Measurements from ENCODE around the gene TDP1. TPM values are rescaled to one million over a fixed set of nuclear protein-coding genes. Genes with fewer than 3 reads are reported as not detected.

The TDP1 gene
- total RNA-seq, 2 experiments from 2014 or later, result 99.3 TPM

DNA sequence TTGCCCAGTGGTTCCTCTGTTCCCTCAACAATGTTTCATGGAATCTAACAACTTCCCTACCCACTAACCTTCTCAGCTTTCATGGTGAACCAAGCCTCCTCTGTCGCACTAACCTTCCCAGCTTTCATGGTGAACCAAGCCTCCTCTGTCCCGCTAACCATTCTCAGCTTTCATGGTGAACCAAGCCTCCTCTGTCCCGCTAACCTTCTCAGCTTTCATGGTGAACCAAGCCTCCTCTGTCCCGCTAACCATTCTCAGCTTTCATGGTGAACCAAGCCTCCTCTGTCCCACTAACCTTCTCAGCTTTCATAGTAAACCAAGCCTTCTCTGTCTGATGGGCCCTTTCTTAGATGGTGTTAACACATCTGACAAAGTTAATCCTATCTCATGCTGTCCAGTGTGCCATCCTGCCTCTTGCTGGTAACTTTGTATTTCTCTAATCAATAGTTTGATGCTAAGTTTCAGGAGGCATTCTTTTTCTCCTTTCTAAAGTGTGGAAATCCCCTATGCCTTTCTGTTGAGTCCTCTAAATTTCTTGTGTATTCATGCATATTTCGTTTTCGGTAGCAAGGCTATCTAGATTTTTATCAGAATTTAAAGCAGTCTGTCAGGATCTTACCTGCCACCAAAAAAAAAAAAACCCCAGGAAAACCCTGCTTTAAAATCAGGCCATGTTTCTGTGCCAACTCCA lies 79.3 kb downstream of the TDP1 start:
- Mint-ChIP-seq H3K27ac (peak overlapping the region; percentile 64), H3K27me3 (no peaks in the 10 kb centered on the region), H3K36me3 (peaks cover 48% of the 10 kb centered on the region), H3K4me1 (ENCODE audit: low read depth) (peaks cover 16% of the 10 kb centered on the region), H3K9me3 (no peaks in the 10 kb centered on the region), H3K4me3 (no peak overlapping the region)
- CTCF ChIA-PET, result interaction anchor here (0.6 kb wide), 1 partner anchor 75 kb away, joined by 3 read pairs; no protein-coding TSS in a partner anchor
- DNase-seq, result no peak
- POLR2A ChIA-PET, result no interaction called here
- intact Hi-C loops (cut with micrococcal nuclease), result no loop called here

DNA sequence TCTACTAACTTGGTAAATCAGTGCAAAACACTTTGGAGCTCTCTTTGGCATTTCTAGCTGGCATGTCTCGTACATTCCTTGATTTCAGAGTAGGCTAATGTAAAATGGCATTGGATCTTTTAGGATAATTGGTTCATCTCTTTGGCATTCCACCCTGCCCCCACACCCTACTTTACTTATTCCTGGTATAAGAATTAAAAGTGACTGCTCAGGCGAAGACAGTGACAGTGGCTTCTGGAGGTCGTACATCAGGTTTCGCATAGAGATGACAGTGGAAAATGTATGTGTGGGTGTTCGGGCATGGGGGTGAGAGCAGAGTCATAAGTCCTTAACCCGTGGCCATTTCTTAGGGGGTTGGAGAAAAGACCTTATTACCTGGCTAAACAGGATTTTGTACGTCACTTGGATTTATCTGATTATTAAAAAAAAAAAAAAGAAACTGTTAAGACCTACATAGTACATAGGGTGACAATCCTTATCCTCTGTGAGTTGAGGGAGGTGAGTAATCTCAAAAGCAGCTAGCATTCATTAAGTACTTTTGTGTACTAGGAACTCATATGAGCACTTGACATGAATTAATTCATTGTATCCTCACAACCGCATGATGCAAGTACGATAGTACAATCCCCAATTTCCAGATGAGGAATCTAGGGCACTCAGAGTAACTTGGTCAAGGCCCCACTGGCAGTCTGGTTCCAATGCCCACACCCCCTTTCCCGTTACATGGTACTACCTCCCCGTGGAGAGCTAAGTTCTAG lies 83.7 kb downstream of the TDP1 start:
- DNase-seq, result no peak
- no peak overlapping the region for H3K4me3 Mint-ChIP-seq
- CTCF ChIA-PET, result no interaction called here
- peaks cover 60% of the 10 kb centered on the region for H3K36me3 Mint-ChIP-seq
- H3K4me1 Mint-ChIP-seq (ENCODE audit: low read depth), result peaks cover 18% of the 10 kb centered on the region
- H3K27me3 Mint-ChIP-seq, result no peaks in the 10 kb centered on the region
- intact Hi-C loops (cut with micrococcal nuclease), result no loop called here
- H3K27ac Mint-ChIP-seq, result no peak overlapping the region
- POLR2A ChIA-PET, result no interaction called here
- H3K9me3 Mint-ChIP-seq, result no peaks in the 10 kb centered on the region

DNA sequence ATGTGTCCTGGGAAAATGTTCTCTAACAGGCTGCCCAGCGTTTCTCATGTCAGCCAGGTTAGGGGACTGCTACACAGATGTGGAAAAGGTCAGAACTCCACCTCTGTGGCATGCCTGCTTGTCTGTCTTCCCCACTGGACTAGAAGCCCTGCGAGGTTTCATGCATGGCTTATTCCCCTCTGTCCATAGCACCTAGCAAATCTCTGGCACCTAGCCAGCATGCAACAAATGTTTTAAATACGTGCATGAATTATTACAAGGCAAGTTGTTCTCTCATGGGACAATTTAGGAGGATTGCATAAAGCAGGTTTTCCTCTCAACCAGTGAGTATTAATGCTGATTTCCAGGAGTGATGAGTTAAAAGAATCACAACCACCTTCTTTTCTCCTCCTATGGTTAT lies 84.7 kb downstream of the TDP1 start:
- no peak for DNase-seq
- H3K27me3 Mint-ChIP-seq, result no peaks in the 10 kb centered on the region
- H3K4me3 Mint-ChIP-seq, result no peak overlapping the region
- H3K27ac Mint-ChIP-seq, result no peak overlapping the region
- peaks cover 10% of the 10 kb centered on the region for H3K4me1 Mint-ChIP-seq (ENCODE audit: low read depth)
- H3K36me3 Mint-ChIP-seq, result peaks cover 60% of the 10 kb centered on the region
- intact Hi-C loops (cut with micrococcal nuclease), result no loop called here
- POLR2A ChIA-PET, result no interaction called here
- CTCF ChIA-PET, result no interaction called here
- no peaks in the 10 kb centered on the region for H3K9me3 Mint-ChIP-seq

DNA sequence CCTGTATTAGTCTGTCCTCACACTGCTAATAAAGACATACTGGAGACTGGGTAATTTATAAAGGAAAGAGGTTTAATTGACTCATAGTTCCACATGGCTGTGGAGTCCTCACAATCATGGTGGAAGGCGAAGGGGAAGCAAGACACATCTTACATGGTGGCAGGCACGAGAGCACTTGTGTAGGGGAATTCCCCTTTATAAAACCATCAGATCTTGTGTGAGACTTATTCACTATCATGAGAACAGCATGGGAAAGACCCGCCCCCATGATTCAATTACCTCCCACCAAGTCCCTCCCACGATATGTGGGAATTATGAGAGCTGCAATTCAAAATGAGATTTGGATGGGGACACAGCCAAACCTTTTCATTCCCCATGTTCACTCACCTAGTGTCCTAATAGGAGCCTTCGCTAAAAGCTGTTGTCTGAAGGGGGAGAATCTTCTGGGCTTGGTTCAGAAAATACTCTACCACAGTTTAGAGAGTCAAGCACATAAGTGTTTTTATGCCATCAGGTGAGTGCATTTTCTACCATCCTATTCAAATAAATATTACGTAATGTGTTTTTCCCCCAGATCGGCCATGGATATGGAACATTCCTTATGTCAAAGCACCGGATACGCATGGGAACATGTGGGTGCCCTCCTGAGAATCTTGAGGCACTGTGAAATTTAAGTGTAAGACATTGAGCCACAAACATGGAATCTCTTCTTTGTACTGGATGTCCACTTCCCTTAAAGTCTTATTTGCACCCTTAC lies 86.9 kb downstream of the TDP1 start:
- no peak overlapping the region for H3K27ac Mint-ChIP-seq
- no peaks in the 10 kb centered on the region for H3K27me3 Mint-ChIP-seq
- intact Hi-C loops (cut with micrococcal nuclease), result no loop called here
- DNase-seq, result no peak
- H3K4me1 Mint-ChIP-seq (ENCODE audit: low read depth), result peaks cover 9% of the 10 kb centered on the region
- CTCF ChIA-PET, result no interaction called here
- H3K36me3 Mint-ChIP-seq, result peaks cover 60% of the 10 kb centered on the region
- no peak overlapping the region for H3K4me3 Mint-ChIP-seq
- POLR2A ChIA-PET, result no interaction called here
- H3K9me3 Mint-ChIP-seq, result no peaks in the 10 kb centered on the region

DNA sequence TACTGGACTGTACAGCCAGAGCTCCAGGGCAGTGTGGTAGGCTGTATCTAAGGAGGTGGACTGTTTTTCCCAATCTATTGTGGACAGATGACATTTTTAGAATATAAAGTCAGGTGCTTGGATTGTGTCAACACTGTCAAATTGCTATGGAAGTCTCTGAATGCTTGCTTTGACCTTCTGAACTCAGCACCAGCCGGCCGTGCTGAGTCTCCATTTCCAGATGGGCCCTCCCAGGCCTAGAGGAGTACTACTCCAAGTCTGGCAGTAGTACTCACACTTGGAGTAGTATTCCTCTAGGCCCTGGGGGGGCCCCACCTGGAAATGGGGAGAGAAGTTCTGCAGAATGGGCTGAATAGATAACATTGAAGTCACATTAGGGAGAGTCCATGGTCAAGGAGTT lies 89.9 kb downstream of the TDP1 start:
- Mint-ChIP-seq H3K9me3 (no peaks in the 10 kb centered on the region), H3K4me1 (ENCODE audit: low read depth) (peaks cover 6% of the 10 kb centered on the region), H3K27me3 (no peaks in the 10 kb centered on the region), H3K27ac (no peak overlapping the region), H3K4me3 (no peak overlapping the region), H3K36me3 (peaks cover 49% of the 10 kb centered on the region)
- intact Hi-C loops (cut with micrococcal nuclease), result no loop called here
- POLR2A ChIA-PET, result no interaction called here
- DNase-seq, result no peak
- CTCF ChIA-PET, result no interaction called here

DNA sequence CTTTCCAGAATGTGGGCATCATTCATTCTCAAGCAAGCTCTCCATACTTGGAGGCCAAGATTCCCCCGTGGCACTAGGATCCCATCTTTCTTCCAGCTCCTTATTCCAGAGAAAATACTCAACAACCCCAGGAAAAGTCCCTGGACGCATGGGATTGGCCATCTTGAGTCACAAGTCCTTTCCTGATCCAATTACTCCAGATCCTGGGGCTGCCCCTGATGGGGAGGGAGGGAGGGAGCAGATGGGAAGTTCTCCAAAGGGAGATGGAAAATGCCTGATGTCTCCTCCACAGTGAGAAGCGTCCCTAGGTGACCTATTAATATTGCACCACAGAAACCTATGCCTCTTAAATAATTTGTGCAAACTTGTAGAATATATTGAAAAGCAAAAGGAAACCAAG lies 93.7 kb downstream of the TDP1 start:
- CTCF ChIA-PET, result no interaction called here
- intact Hi-C loops (cut with micrococcal nuclease), result no loop called here
- no peaks in the 10 kb centered on the region for H3K9me3 Mint-ChIP-seq
- no peak overlapping the region for H3K4me3 Mint-ChIP-seq
- POLR2A ChIA-PET, result no interaction called here
- no peak overlapping the region for H3K27ac Mint-ChIP-seq
- peaks cover 18% of the 10 kb centered on the region for H3K36me3 Mint-ChIP-seq
- no peak for DNase-seq
- no peaks in the 10 kb centered on the region for H3K4me1 Mint-ChIP-seq (ENCODE audit: low read depth)
- H3K27me3 Mint-ChIP-seq, result peaks cover 21% of the 10 kb centered on the region

DNA sequence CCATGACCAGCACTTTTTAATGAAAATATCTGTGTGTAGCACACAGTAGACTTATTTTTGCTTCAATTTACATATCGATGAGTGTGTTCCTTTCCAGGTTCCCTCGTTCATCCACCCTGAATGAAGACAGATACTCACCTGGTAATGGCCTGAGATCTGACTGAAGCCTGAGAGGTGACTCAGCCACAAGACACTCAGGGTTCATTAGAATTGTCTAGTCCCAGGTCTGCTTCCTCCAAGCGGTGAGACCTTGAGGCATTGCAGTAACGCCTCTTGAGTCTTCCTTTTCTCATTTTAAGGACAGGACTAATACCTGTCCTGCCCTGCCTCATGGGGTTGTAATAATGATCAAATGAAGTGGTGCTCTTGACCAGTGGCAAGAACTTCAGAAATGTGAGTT lies 94.5 kb downstream of the TDP1 start:
- POLR2A ChIA-PET, result no interaction called here
- H3K9me3 Mint-ChIP-seq, result no peaks in the 10 kb centered on the region
- H3K4me1 Mint-ChIP-seq (ENCODE audit: low read depth), result no peaks in the 10 kb centered on the region
- no peak for DNase-seq
- H3K4me3 Mint-ChIP-seq, result no peak overlapping the region
- H3K36me3 Mint-ChIP-seq, result peaks cover 10% of the 10 kb centered on the region
- no peak overlapping the region for H3K27ac Mint-ChIP-seq
- peaks cover 28% of the 10 kb centered on the region for H3K27me3 Mint-ChIP-seq
- CTCF ChIA-PET, result no interaction called here
- intact Hi-C loops (cut with micrococcal nuclease), result no loop called here

DNA sequence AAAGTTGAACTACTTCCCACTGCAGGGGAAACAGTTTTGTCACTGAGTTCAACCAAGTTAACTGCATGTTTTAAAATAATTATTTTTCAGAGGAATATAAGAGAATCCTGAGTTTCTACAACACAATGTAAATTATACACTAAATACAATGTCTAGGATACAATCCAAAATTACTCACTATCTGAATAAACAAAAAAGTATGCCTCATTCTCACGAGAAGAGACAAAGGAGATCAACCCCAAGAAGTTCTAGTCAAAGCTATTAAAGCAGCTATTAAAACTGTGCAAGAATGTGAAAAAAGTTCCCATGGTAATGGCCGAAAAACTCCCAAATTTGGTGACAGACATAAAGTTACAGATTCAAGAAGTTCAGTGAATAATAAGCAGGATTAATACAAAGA lies 97.3 kb downstream of the TDP1 start:
- H3K4me1 Mint-ChIP-seq (ENCODE audit: low read depth), result no peaks in the 10 kb centered on the region
- H3K4me3 Mint-ChIP-seq, result no peak overlapping the region
- H3K9me3 Mint-ChIP-seq, result no peaks in the 10 kb centered on the region
- peaks cover 41% of the 10 kb centered on the region for H3K27me3 Mint-ChIP-seq
- ChIA-PET POLR2A (no interaction called here), CTCF (interaction anchor here (1.2 kb wide), 1 partner anchor 80 kb away, joined by 3 read pairs; no protein-coding TSS in a partner anchor)
- intact Hi-C loops (cut with micrococcal nuclease), result no loop called here
- no peak overlapping the region for H3K27ac Mint-ChIP-seq
- no peak for DNase-seq
- H3K36me3 Mint-ChIP-seq, result no peaks in the 10 kb centered on the region

DNA sequence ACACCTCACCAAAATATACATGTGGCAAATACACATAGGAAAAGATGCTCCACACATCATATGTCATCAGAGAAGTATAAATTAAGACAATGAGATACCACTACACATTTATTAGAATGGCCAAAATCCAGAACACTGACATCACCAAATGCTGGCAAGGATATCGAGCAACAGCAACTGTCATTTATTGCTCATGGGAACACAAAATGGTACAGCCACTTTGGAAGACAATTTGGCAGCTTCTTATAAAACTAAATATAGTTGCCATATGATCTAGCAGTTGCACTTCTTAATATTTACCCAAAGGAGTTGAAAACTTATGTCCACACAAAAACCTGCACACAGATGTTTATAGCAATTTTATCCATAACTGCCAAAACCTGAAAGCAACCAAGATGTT lies 99.1 kb downstream of the TDP1 start:
- intact Hi-C loops (cut with micrococcal nuclease), result no loop called here
- H3K4me1 Mint-ChIP-seq (ENCODE audit: low read depth), result peaks cover 7% of the 10 kb centered on the region
- no peak for DNase-seq
- H3K36me3 Mint-ChIP-seq, result no peaks in the 10 kb centered on the region
- H3K27me3 Mint-ChIP-seq, result peaks cover 55% of the 10 kb centered on the region
- H3K27ac Mint-ChIP-seq, result no peak overlapping the region
- POLR2A ChIA-PET, result no interaction called here
- no peaks in the 10 kb centered on the region for H3K9me3 Mint-ChIP-seq
- no peak overlapping the region for H3K4me3 Mint-ChIP-seq
- CTCF ChIA-PET, result no interaction called here

DNA sequence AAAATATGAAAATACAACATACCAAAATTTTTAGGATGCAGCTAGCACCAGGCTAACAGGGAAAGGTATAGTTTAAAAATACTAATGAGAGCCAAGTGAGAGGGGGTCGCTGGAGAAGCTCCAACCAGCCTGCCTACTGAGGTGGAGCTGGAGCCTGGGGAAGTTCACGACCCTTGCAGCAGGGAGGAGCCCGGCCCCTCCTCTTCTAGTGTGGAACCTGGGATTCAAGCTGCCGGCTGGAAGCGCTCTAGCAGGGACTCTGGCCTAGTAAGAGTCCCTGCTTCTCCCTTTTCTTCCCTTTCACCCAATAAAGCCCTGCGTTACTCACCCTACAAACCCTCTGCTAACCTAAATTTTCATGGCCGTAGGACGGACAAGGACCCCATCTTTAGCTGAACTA lies 101.1 kb downstream of the TDP1 start:
- ChIA-PET POLR2A (no interaction called here), CTCF (no interaction called here)
- no peaks in the 10 kb centered on the region for H3K9me3 Mint-ChIP-seq
- H3K36me3 Mint-ChIP-seq, result no peaks in the 10 kb centered on the region
- peaks cover 7% of the 10 kb centered on the region for H3K4me1 Mint-ChIP-seq (ENCODE audit: low read depth)
- intact Hi-C loops (cut with micrococcal nuclease), result no loop called here
- no peak overlapping the region for H3K27ac Mint-ChIP-seq
- DNase-seq, result no peak
- peaks cover 56% of the 10 kb centered on the region for H3K27me3 Mint-ChIP-seq
- H3K4me3 Mint-ChIP-seq, result no peak overlapping the region

DNA sequence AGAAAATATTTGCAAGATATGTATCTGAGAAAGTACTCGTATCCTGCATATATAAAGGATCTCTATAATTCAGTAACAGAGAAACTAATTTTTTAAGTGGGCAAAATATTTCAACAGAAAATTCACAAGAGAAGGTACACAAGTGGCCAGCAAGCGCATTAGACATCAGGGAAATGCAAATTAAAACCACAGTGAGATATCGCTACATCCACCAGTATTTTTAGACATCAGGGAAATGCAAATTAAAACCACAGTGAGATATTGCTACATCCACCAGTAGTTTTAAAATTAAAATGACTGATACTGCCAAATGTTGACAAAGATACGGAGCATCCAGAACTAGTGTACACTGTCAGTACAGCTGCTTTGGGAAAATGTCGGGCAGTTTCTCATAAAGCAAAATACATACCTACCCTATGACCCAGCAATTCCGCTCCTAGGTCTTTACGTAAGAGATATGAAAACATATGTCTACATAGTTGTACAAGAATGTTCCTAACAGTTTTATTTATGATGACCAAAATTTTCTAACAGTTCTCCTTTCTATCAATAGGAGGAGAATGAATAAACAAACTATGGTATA lies 103.2 kb downstream of the TDP1 start:
- intact Hi-C loops (cut with micrococcal nuclease), result no loop called here
- Mint-ChIP-seq H3K36me3 (no peaks in the 10 kb centered on the region), H3K27ac (no peak overlapping the region), H3K4me1 (ENCODE audit: low read depth) (peaks cover 19% of the 10 kb centered on the region), H3K4me3 (no peak overlapping the region), H3K27me3 (peaks cover 59% of the 10 kb centered on the region), H3K9me3 (no peaks in the 10 kb centered on the region)
- ChIA-PET CTCF (interaction anchor here (0.8 to 1.6 kb wide), 3 partner anchors 11 to 197 kb away, joined by 3 to 4 read pairs (median 3); partner anchors contain the start of genes PSMC1 and TDP1), POLR2A (no interaction called here)
- no peak for DNase-seq

DNA sequence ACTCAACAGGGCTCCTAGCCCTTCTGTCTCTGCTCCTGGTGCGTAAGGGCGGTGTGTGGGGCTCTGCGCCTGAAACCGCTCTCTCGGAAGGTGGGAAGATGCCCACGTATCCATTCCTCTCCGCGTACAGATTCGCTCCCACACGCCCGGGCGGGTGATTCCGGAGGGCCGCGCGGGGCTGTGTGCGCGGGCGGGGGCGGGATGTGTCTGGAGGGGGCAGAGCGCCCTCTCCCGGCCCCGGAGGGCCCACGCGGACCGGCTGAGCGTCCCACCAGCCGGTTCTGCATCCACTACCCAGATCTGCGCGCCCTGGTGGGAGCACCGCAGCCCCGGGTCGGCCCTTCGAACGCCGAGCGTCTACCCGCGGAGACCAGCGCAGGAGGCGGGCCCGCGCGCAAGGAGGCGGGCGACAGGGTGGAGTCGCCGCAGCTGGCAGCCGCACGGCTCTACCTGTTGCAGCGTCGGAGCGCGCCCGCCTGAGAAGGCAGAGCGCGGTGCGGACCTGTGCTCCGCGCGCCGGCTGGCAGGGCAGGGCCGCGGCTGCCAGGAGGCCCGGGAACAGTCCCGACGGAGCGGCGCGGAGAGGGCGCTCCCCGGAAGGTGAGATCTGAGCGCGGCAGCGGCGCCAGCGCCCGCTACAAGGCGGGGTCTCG lies 104.7 kb downstream of the TDP1 start:
- H3K27me3 Mint-ChIP-seq, result peaks cover 57% of the 10 kb centered on the region
- H3K36me3 Mint-ChIP-seq, result no peaks in the 10 kb centered on the region
- H3K27ac Mint-ChIP-seq, result no peak overlapping the region
- POLR2A ChIA-PET, result no interaction called here
- H3K9me3 Mint-ChIP-seq, result no peaks in the 10 kb centered on the region
- CTCF ChIA-PET, result interaction anchor here (0.6 to 1.6 kb wide), 7 partner anchors 9 to 119 kb away, joined by 3 to 10 read pairs (median 4); partner anchors contain the start of gene TDP1
- DNase-seq, result peak; percentile 68
- H3K4me3 Mint-ChIP-seq, result peak overlapping the region; percentile 53
- H3K4me1 Mint-ChIP-seq (ENCODE audit: low read depth), result peaks cover 19% of the 10 kb centered on the region
- intact Hi-C loops (cut with micrococcal nuclease), result loop anchor here (1.0 to 5.0 kb wide), 4 partner anchors 88 to 175 kb away; partner anchors contain the start of gene EFCAB11
